22Rv1 (cell line): ENCODE data around the gene PLEKHA5.
"Not testable (repeated sequence)": the region's sequence is repeated elsewhere in the genome, so short reads cannot be mapped to it uniquely, and the experiment has no call there.

Source experiments
- H3K27ac ChIP-seq: fragments of 450-650 bp; 2 replicates; pipeline ENCODE4 v1.5.1; 2017
- ZFX ChIP-seq: fragments of 450-650 bp; IDR thresholded peaks from 2 replicates; pipeline ENCODE4 v1.6.1; 2017; ENCODE audit warnings: antibody characterized with exemption, borderline replicate concordance
- TF ChIP-seq, protein P1 (sequence below): fragments of 450-650 bp; IDR thresholded peaks from 2 replicates; pipeline ENCODE4 v1.5.1; 2017; ENCODE audit warnings: mild to moderate bottlenecking

PLEKHA5 gene

DNA sequence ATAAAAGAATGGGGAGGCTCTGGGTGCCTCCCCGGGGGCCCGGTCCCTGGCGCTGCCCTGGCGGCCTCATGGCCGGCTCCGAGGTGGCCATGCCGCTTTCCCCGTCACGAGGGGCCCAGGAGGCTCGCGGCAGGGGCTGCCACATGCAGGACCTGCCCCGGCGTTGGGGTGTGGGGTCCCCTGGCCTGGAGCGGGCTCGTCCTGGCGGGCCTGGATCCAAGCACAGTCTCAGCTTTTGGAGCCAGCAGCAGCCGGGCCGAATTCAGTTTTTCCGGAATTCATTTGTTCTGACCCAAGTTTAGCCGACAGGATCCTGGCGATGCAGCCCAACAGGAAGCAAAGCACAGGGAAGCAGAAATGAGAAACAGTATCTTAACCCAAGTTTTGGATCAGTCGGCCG, 283.3 kb downstream of the PLEKHA5 start:
- H3K27ac ChIP-seq, result no peak overlapping the region
- TF ChIP-seq, protein P1, sequence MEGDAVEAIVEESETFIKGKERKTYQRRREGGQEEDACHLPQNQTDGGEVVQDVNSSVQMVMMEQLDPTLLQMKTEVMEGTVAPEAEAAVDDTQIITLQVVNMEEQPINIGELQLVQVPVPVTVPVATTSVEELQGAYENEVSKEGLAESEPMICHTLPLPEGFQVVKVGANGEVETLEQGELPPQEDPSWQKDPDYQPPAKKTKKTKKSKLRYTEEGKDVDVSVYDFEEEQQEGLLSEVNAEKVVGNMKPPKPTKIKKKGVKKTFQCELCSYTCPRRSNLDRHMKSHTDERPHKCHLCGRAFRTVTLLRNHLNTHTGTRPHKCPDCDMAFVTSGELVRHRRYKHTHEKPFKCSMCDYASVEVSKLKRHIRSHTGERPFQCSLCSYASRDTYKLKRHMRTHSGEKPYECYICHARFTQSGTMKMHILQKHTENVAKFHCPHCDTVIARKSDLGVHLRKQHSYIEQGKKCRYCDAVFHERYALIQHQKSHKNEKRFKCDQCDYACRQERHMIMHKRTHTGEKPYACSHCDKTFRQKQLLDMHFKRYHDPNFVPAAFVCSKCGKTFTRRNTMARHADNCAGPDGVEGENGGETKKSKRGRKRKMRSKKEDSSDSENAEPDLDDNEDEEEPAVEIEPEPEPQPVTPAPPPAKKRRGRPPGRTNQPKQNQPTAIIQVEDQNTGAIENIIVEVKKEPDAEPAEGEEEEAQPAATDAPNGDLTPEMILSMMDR, result no peak
- no peak for TF ChIP-seq ZFX

- not testable (repeated sequence) for H3K27ac ChIP-seq
Measured at GRCh38 chr12:19413582-19413981, 284.0 kb downstream of the PLEKHA5 start.

- TF ChIP-seq, protein P1, result no peak
- no peak for TF ChIP-seq ZFX
- H3K27ac ChIP-seq, result no peak overlapping the region
Measured at GRCh38 chr12:19415563-19415962, 286.0 kb downstream of the PLEKHA5 start.

GRCh38 chr12:19419086-19419485, 289.6 kb downstream of the PLEKHA5 start:
- TF ChIP-seq, protein P1, result no peak
- no peak for TF ChIP-seq ZFX

GRCh38 chr12:19421503-19422282, 292.2 kb downstream of the PLEKHA5 start:
- no peak overlapping the region for H3K27ac ChIP-seq

More at GRCh38 chr12:19419086-19419485, 289.6 kb downstream of the PLEKHA5 start:
- H3K27ac ChIP-seq, result no peak overlapping the region

GRCh38 chr12:19423166-19423930, 293.8 kb downstream of the PLEKHA5 start:
- TF ChIP-seq ZFX, result no peak
- TF ChIP-seq, protein P1, result no peak
- H3K27ac ChIP-seq, result no peak overlapping the region

More at GRCh38 chr12:19421503-19422282, 292.2 kb downstream of the PLEKHA5 start:
- no peak for TF ChIP-seq ZFX
- TF ChIP-seq, protein P1, result no peak
